Measurements from ENCODE around the gene MAML2.

The MAML2 gene

GRCh38 chr11:95994329-95994728 is 348.7 kb downstream of the MAML2 start:
- no peak for DNase-seq

DNA sequence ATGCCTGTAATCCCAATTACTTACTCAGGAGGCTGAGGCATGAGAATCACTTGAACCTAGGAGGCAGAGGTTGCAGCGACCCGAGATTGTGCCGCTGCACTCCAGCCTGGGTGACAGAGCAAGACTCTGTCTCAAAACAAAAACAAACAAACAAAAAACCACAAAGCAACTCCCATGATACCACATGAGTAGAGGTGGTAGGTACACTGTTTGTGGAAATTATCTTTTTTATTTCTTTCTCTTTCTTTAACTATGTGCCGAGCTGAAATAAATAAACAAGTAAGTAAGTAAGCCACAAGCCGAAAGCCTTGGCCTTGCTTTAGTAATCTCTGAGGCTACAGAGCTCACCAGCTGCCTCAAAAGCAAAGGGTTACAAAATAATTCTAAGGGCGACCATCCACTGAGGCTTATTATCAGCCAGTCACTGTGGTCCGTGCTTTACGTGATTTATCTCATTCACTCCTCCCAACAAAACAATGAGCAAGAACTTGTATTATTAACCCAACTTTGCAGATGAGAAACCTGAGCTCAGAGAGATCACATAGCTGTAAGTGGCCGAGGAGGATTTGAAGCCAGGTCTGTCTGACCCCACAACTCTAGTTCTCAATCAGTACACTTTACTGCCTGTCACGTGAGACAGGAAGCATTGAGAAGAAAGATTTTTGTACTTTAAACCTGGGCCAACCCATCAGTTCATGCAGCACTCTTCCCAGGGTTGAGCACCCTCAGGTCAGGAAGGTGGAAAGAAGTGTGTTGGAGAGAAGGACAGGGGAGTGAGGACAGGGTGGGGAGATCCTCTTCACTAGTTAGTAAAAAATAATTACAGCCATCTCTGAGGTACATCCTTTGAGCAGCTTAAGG is 349.3 kb downstream of the MAML2 start:
- DNase-seq = no peak

- DNase-seq = peak; percentile 39
Measured at GRCh38 chr11:95991545-95991944, 351.4 kb downstream of the MAML2 start.

- DNase-seq = no peak
Measured at GRCh38 chr11:95991101-95991500, 351.9 kb downstream of the MAML2 start.

DNA sequence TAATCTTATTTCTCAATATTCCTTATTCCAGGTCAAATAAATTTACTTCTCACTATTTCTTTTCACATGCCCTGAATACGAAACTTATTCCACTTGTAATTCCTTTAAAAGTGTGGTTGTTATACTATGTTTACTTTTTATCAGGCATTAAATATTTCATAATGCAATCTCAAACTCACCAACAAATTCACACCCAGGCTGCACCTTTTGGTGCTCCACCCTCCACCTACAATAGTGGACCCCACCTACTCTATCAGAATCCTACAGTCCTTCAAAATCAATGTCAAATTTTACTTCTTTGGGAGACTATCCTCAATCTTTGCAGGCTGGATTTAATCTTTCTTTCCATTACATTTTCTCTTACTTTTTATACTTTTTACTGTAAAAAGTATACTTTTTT is 353.2 kb downstream of the MAML2 start:
- no peak for DNase-seq

- no peak for DNase-seq
Measured at GRCh38 chr11:95989076-95989605, 353.9 kb downstream of the MAML2 start.

DNA sequence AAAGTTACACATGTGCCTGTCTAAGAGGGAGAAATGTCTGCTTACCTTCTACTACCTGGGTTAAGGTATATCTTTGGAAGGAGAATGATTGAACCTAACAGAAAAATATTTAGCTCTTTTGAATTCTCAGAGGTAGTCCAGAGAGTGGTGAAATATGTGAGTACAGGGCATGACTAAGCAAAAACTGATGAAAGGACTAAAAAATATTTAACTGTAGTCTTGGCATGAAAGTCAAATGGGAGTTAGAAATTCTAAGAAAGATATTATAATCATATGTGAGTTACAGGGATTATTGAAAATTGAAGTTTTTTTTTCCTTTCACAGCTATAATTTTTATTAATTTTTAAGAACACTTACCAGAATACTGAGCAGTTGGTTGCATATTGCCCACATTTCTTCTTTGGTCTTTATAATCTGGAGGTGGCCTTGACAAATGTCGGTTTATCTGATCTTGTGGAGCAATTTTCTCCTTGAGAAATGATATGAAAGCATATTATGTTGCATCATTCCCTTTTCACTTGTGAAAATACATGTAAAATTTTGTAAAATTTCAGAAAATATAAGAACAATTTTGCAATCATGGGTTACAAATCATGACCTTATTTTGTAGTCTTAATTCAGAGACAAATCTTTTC is 357.7 kb downstream of the MAML2 start:
- DNase-seq = no peak

GRCh38 chr11:95984072-95984471 is 358.9 kb downstream of the MAML2 start:
- no peak for DNase-seq

- no peak for DNase-seq
Measured at GRCh38 chr11:95977534-95978174, 365.3 kb downstream of the MAML2 start.

DNA sequence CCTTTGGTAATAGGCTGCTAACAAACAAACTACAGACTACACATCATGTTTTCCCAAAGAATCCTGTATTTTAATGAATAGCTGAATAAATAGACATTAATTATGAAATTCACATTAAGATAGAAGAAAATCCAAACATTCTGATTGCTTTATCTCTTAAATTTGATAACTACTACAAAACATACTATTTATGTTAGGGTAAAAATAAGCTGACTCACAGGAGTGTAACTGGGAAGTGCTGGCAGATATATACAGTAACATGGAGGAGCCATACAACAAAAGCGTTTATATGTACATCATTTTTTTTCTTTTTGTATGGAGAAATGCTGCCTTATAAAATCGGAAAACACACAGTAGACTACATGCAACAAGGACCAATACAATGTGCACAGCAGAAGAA is 366.4 kb downstream of the MAML2 start:
- DNase-seq = no peak

DNA sequence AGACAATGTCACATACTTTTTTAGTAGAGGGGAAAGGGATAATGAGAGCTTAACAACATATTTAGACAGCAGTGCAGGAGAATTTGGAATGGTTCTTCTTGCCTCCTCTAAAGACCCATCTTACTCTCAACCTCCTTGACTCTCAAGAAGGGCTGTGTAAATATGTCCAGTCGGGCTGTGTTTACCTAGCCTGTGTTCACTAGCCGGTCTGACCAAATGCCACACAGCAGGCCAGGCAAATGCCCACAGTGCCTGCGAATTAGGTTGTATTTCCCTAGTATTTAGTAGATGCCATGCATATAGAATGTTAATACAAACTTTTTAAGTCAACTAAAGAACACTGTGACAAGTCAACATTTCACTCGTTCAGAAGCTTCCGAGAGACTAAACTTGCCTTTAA is 367.7 kb downstream of the MAML2 start:
- no peak for DNase-seq

DNA sequence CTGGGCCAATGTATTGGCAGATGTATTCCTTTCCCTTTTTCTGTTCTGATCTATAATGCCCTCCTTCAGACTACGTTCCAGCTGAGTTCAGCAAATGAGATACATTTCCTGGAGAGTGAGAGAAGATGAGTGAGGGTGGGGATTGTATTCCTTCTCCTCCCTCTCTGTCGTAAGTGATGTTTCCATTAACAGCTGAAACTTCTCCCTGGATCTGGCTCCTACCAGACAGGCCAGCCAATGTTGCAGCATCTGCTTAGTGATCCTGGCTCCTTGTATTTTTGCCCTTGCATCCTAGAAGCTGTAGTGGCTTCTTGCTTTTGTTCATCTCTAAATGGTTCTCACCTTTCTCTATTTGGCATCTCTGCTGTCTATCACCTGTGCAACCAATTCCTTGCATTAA is 370.9 kb downstream of the MAML2 start:
- DNase-seq = no peak

DNA sequence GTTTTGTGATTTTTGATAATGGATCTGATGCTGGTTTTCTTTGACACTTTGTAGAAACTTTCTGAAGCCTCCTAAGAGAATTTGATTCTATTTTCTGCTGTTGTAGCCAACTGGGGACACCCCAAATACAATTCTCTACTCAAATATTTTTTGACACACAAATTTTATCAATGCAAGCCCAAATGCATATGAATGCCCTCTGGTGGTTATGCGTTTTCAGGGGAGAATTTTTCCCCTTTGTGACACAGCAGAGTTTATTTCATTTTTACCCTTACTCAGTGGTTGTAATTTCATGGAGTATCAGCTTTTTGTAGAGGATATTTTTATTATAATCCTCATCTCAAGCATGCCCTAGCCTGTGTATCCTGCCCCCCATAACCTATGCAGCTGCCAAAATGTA is 374.4 kb downstream of the MAML2 start:
- DNase-seq = no peak

DNA sequence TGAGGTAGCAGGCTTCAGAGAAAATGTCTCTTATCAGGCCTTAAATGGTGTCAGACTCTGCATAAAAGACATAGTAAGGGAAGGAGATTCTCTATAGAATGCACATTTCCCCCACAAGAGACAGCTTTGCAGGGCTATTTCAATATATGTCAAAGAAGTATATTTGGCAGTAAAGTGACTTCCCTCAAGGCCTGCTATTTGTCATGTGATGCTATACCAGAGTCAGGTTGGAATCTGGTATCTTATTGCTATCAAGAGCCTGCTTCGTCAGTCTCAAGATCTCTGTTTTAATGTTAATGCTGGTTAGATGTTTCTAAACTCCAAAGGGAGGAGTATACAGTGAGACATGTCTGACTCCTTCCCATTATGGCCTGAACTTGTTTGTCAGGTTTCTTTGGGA is 378.7 kb downstream of the MAML2 start:
- no peak for DNase-seq

DNA sequence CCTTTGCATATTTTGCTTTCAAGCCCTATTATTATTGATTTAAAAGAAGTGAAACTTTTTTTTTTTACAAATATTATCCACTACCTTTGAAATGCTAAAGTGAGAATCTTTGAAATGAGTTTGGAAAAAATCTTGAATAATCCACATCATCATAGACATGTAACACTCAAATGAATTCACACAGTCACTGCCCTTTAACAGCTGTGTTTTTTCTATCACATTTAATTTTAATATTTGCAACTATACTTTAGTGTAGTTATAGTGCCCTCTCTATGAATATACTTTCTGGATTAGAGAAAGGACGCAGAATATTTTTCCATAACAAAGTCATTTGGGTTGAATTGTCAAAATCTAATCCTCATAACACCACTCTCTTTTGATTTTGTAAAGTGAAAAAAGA is 381.2 kb downstream of the MAML2 start:
- DNase-seq = no peak

DNA sequence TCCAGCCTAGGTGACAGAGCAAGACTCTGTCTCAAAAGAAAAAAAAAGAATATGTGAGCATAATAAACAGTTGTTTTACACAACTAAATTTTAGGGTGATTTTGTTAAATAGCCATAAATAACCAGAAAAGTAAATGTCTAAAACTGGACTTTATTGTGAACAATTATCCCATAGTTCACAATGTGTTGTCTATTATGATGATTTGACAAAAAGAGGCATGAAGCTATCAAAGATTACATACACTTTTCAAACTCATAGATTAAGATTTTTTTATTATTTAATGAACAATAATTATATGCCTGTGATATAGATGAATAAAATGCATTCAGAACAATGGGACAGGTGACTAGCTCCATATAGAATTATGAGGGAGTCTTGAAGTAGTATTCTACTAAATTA is 392.1 kb downstream of the MAML2 start:
- no peak for DNase-seq

DNA sequence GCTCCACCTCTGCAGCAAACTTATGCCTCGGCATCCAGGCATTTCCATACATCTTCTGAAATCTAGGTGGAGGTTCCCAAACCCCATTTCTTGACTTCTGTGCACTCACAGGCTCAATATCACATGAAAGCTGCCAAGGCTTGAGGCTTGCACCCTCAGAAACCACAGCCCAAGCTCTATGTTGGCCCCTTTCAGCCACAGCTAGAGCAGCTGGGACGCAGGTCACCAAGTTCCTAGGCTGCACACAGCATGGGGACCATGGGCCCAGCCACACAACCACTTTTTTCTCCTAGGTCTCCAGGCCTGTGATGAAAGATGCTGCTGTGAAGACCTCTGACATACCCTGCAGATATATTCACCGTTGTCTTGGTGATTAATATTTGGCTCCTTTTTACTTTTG is 394.4 kb downstream of the MAML2 start:
- no peak for DNase-seq

GRCh38 chr11:95944623-95945022 is 398.4 kb downstream of the MAML2 start:
- no peak for DNase-seq

GRCh38 chr11:95943546-95943945 is 399.4 kb downstream of the MAML2 start:
- DNase-seq = no peak

DNA sequence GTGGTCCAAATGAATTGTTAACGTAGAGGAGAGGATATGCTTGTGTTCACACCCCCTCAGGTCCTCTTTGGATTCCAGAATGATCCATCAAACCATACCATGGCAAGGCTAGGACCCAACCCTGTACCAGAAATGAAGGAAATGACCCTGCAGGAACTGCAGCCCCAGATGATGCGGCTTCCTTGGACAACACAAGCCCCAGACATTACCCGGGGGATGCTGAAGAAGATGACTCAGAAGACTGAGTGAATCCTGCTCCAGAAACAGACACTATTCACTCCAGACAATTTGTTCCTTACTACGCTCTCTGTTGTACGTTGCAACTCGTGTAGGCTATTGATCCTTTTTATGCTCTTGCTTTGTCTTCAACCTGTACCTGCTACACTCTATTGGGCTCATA is 403.9 kb downstream of the MAML2 start:
- DNase-seq = no peak

DNA sequence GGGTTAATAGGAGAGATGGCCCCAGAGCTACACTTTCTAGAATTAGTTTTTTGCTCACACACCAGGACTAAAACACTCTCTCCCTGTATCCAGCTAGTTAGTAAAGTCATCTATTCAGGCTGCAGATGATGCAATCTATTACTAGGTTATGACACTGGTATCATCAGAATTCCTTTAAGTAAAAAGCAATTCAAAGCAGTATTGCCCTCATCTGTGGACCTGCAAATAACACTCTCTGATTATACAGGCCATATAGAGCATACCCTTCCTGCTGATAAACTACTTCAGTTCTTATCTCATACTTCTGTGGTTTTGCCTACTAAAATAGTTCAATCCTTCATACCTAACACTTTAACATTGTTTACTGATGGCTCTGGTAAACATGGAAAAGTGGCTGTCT is 405.6 kb downstream of the MAML2 start:
- DNase-seq = no peak

DNA sequence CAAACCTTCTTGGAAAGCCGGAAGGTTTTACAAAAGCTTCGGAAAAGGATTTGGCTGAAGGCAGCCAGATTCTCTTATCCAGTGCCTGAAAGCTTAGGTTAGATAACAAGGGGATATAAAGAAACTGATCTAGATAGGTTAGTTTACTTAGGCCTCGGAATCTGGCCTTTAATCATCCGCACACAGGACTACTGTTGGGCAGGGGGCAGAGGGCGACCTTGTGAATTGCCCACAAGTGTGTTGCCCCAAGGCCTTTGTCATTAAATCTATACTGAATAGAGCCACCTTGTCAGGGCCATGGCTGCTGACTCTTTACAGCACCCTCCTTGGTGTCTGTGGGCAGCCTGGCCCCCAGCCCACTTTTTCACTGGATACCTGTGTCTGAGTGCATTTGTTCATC is 409.4 kb downstream of the MAML2 start:
- no peak for DNase-seq

GRCh38 chr11:95931916-95932315 is 411.1 kb downstream of the MAML2 start:
- no peak for DNase-seq

DNA sequence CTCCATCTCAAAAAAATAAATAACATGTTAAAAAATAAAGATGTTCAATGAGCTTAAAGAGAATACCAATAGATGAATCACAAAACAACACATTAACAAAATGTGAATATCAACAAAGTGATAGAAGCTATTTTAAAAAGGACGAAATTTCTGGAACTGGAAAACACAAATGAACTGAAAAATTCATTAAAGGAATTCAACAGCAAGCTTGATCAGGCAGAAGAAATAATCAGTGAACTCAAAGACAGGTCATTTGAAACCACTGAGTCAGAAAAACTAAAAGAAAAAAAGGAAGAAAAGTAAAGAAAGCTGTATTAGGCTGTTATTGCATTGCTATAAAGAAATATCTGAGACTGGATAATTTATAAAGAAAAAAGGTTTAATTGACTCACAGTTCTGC is 412.0 kb downstream of the MAML2 start:
- no peak for DNase-seq

Data from femur (tissue), 1 donor.